GM20000 (cell line): Measurements from ENCODE around the gene ZYX.
"Not testable (repeated sequence)": the region's sequence is repeated elsewhere in the genome, so short reads cannot be mapped to it uniquely, and the experiment has no call there.

Experiments
- DNase-seq: peaks from one replicate; pipeline ENCODE4 v3.0.0; 2012; ENCODE audit warnings: low spot score
- CTCF ChIP-seq: IDR thresholded peaks from 2 replicates; pipeline ENCODE4 v1.5.1; 2012; ENCODE audit warnings: mild to moderate bottlenecking, control low read depth; ENCODE audit errors: extremely low read depth, missing control alignments

Gene ZYX

GRCh38 chr7:143419880-143420279, 38.7 kb downstream of the ZYX start:
- no peak for DNase-seq
- no peak for TF ChIP-seq CTCF

- DNase-seq, result not testable (repeated sequence)
Observed at GRCh38 chr7:143420624-143421023, 39.5 kb downstream of the ZYX start.

GRCh38 chr7:143422033-143422432, 40.9 kb downstream of the ZYX start:
- no peak for TF ChIP-seq CTCF
- DNase-seq, result no peak

- DNase-seq, result not testable (repeated sequence)
Observed at GRCh38 chr7:143424476-143424875, 43.3 kb downstream of the ZYX start.

GRCh38 chr7:143426479-143427142, 45.5 kb downstream of the ZYX start:
- no peak for TF ChIP-seq CTCF

GRCh38 chr7:143429770-143430698, 48.9 kb downstream of the ZYX start:
- no peak for DNase-seq
- no peak for TF ChIP-seq CTCF

More at GRCh38 chr7:143426479-143427142, 45.5 kb downstream of the ZYX start:
- no peak for DNase-seq

GRCh38 chr7:143431109-143431508, 50.0 kb downstream of the ZYX start:
- no peak for DNase-seq
- no peak for TF ChIP-seq CTCF

- no peak for TF ChIP-seq CTCF
- DNase-seq, result no peak
Observed at GRCh38 chr7:143433759-143434158, 52.6 kb downstream of the ZYX start.
